ENCODE measurements around the gene PPP1R37. TPM values are rescaled to one million over a fixed set of nuclear protein-coding genes. Genes with fewer than 3 reads are reported as not detected.

Gene PPP1R37
- total and polyA plus RNA-seq, 2 of the 13 experiments (the other 11 are each of a cell fraction or from before 2014, with no cell fraction given) = 9.0 to 14.3 TPM

- TF ChIP-seq RERE (CRISPR knock-in tag; IDR thresholded peaks at IDR 0.05; ENCODE audit: low read depth) (no peak), SMAD9 (CRISPR knock-in tag; IDR thresholded peaks at IDR 0.05) (no peak), SNAPC2 (CRISPR knock-in tag; IDR thresholded peaks at IDR 0.05) (no peak), ZSCAN21 (CRISPR knock-in tag; IDR thresholded peaks at IDR 0.05; ENCODE audit: borderline replicate concordance) (peak; percentile 55; the same call in 1 of the 2 replicates), PITX1 (CRISPR knock-in tag; IDR thresholded peaks at IDR 0.05) (no peak), USF2 (IDR thresholded peaks at IDR 0.05; ENCODE audit: low read depth, low read length) (no peak), USF2 (CRISPR knock-in tag; IDR thresholded peaks at IDR 0.05; ENCODE audit: borderline replicate concordance) (no peak), HMG20A (CRISPR knock-in tag; IDR thresholded peaks at IDR 0.05; ENCODE audit: borderline replicate concordance) (no peak), JDP2 (CRISPR knock-in tag; IDR thresholded peaks at IDR 0.05; ENCODE audit: borderline replicate concordance) (no peak), E2F1 (CRISPR knock-in tag; IDR thresholded peaks at IDR 0.05) (no peak), ZFP1 (CRISPR knock-in tag; IDR thresholded peaks at IDR 0.05) (peak; percentile 61; the same call in 1 of the 2 replicates), KLF13 (CRISPR knock-in tag; IDR thresholded peaks at IDR 0.05) (no peak), ZNF367 (CRISPR knock-in tag; IDR thresholded peaks at IDR 0.05; ENCODE audit: borderline replicate concordance) (no peak), NFATC3 (CRISPR knock-in tag; IDR thresholded peaks at IDR 0.05) (no peak), MAX (IDR thresholded peaks at IDR 0.05) (peak; percentile 97), HNRNPH1 (optimal IDR thresholded peaks at IDR 0.05; ENCODE audit: low read depth, low read length) (no peak), ZNF746 (CRISPR knock-in tag; IDR thresholded peaks at IDR 0.05) (peak; percentile 58; the same call in 1 of the 2 replicates), JUNB (CRISPR knock-in tag; IDR thresholded peaks at IDR 0.05; ENCODE audit: borderline replicate concordance) (no peak), ISX (CRISPR knock-in tag; conservative IDR thresholded peaks at IDR 0.05) (no peak)
Observed at GRCh38 chr19:45076029-45076850, 16.7 kb upstream of the PPP1R37 start, which contains the start of gene ZNF296 (continued).

Measured in HepG2 (cell line).